OCI-LY3 (cell line): ENCODE measurements around the gene NMT1.

ENCODE experiments used
- H2AFZ ChIP-seq: fragments of 200-600, 300-600 bp; shearing (Covaris generic); 2 replicates; pipeline ENCODE4 v1.6.0; 2014; ENCODE audit warnings: antibody characterized with exemption, low read depth, low read length
- H3K27ac ChIP-seq: fragments of 200-600, 300-600 bp; sonication (generic); 2 replicates; pipeline ENCODE4 v1.5.1; 2014; ENCODE audit warnings: mild to moderate bottlenecking, low read length, moderate library complexity, mixed read lengths
- H3K27me3 ChIP-seq: fragments of 200-600, 300-600 bp; sonication (generic); 2 replicates; pipeline ENCODE4 v1.6.1; 2014; ENCODE audit warnings: low read depth, low read length, mixed read lengths
- H3K36me3 ChIP-seq: fragments of 200-600, 300-600 bp; sonication (generic); replicated peaks from 2 replicates; pipeline ENCODE3; 2014; ENCODE audit warnings: low read depth, low read length, mixed read lengths
- H3K4me1 ChIP-seq: fragments of 300-600, 200-600 bp; sonication (generic); 2 replicates; pipeline ENCODE4 v1.6.1; 2014; ENCODE audit warnings: low read length, mixed read lengths
- H3K4me2 ChIP-seq: fragments of 200-600, 300-600 bp; sonication (generic); 2 replicates; pipeline ENCODE4 v1.6.1; 2014; ENCODE audit warnings: low read length, mixed read lengths
- H3K4me3 ChIP-seq: fragments of 300-600, 200-600 bp; sonication (generic); 2 replicates; pipeline ENCODE4 v1.5.1; 2014; ENCODE audit warnings: antibody characterized with exemption, mild to moderate bottlenecking, low read length, moderate library complexity
- H3K79me2 ChIP-seq: fragments of 300-600, 200-600 bp; shearing (Covaris generic); 2 replicates; pipeline ENCODE4 v1.6.1; 2014; ENCODE audit warnings: mild to moderate bottlenecking, low read length, mixed read lengths
- H3K9ac ChIP-seq: fragments of 300-600, 200-600 bp; shearing (Covaris generic); 2 replicates; pipeline ENCODE4 v1.6.0; 2014; ENCODE audit warnings: mild to moderate bottlenecking, low read length, moderate library complexity
- H3K9me3 ChIP-seq: fragments of 200-600, 300-600 bp; shearing (Covaris generic); 2 replicates; pipeline ENCODE4 v1.6.1; 2014; ENCODE audit warnings: low read length, mixed read lengths; ENCODE audit not compliant: insufficient read depth
- H4K20me1 ChIP-seq: fragments of 200-600, 300-600 bp; sonication (generic); 2 replicates; pipeline ENCODE4 v1.6.1; 2016; ENCODE audit warnings: low read length, mixed read lengths; ENCODE audit not compliant: insufficient read depth
- EZH2phosphoT487 ChIP-seq: fragments of 200-600 bp; shearing (Covaris generic); IDR thresholded peaks from 2 replicates; pipeline ENCODE4 v1.6.1; 2018; ENCODE audit warnings: antibody characterized with exemption, mixed run types, low read depth
- TF ChIP-seq, protein P1 (sequence below): fragments of 200-600, 300-600 bp; sonication (generic); IDR thresholded peaks from 2 replicates; pipeline ENCODE4 v1.5.1; 2014; ENCODE audit warnings: antibody characterized with exemption, low read length, low read depth

The NMT1 gene

DNA sequence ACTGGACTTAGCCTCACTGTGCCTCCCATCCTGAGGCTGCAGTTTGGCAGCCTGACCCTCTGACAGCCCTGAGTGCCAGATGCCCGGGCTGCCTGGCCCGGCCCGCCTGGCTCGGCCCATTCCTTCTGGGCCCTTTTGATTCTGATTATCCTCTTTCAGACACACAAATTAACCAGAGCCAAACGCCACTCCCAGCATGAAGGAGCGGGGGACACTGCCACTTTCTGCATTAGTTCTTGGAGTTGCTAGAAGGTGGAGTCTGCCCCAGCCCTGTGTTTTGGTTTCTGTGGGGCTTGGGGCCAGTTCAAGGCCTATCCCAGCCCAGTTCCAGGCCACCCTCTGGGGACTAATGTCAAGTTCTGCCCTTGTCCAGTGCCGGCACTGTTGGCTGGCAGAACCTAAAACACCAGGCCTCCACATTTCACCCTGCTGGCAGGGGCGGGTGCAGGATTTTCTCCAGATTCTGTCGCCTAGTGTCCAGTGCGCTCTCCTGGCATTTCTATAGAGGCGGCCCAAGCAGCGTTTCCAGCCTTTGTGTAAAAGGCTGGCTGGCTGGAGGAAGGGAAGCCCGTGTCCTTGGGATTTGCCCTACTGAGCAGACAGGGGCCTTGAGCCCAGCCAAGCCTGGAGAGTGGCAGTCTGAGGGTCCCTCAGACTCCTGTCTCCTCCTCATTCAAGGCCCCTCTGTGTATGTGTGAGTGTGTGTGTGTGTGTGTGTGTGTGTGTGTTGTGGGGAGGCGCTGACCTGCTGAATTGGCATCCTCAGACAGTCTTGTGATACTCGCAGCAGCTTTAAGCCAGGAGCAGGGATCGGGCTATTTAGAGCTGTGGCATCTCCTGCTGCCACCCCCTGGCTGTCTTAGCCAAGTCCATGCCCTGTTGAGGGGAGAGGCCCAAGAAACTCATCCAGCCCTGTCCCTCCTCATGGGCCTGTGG is 49.8 kb downstream of the NMT1 start:
- Histone ChIP-seq H3K4me1 (peaks cover 7% of the 10 kb centered on the region; the same call in 1 of the 2 replicates), H3K4me2 (no peak overlapping the region), H3K36me3 (peaks cover 26% of the 10 kb centered on the region), H3K27ac (no peak overlapping the region), H3K9me3 (no peaks in the 10 kb centered on the region), H4K20me1 (no peaks in the 10 kb centered on the region), H3K79me2 (no peaks in the 10 kb centered on the region), H2AFZ (no peak overlapping the region), H3K4me3 (no peak overlapping the region), H3K27me3 (no peaks in the 10 kb centered on the region), H3K9ac (no peak overlapping the region)
- TF ChIP-seq, protein P1, sequence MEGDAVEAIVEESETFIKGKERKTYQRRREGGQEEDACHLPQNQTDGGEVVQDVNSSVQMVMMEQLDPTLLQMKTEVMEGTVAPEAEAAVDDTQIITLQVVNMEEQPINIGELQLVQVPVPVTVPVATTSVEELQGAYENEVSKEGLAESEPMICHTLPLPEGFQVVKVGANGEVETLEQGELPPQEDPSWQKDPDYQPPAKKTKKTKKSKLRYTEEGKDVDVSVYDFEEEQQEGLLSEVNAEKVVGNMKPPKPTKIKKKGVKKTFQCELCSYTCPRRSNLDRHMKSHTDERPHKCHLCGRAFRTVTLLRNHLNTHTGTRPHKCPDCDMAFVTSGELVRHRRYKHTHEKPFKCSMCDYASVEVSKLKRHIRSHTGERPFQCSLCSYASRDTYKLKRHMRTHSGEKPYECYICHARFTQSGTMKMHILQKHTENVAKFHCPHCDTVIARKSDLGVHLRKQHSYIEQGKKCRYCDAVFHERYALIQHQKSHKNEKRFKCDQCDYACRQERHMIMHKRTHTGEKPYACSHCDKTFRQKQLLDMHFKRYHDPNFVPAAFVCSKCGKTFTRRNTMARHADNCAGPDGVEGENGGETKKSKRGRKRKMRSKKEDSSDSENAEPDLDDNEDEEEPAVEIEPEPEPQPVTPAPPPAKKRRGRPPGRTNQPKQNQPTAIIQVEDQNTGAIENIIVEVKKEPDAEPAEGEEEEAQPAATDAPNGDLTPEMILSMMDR, result no peak
- no peak for TF ChIP-seq EZH2phosphoT487

DNA sequence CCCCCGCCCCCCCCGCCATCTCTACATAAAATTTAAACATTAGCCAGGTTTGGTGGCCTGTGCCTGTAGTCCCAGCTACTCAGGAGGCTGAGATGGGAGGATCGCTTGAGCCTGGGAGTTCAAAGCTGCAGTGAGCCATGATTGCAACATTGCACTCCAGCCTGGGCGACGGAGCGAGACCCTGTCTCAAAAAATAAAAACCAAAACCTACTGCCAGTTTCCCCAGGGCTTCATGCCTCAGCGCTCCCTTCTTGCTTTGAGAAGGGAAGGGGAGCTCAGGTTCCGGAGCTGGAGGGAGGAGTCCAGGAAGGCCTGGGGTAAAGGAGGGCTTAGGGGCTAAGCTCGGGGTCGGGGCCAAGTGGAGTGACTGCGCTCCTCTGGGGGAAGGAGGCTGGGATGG is 50.7 kb downstream of the NMT1 start:
- no peak overlapping the region for H3K4me2 ChIP-seq
- no peaks in the 10 kb centered on the region for H4K20me1 ChIP-seq
- H2AFZ ChIP-seq, result no peak overlapping the region
- peaks cover 7% of the 10 kb centered on the region; the same call in 1 of the 2 replicates for H3K4me1 ChIP-seq
- no peak overlapping the region for H3K27ac ChIP-seq
- H3K9ac ChIP-seq, result no peak overlapping the region
- H3K9me3 ChIP-seq, result no peaks in the 10 kb centered on the region
- H3K36me3 ChIP-seq, result peaks cover 18% of the 10 kb centered on the region
- H3K27me3 ChIP-seq, result no peaks in the 10 kb centered on the region
- H3K79me2 ChIP-seq, result no peaks in the 10 kb centered on the region
- H3K4me3 ChIP-seq, result no peak overlapping the region
- no peak for TF ChIP-seq EZH2phosphoT487
- TF ChIP-seq, protein P1, result no peak

DNA sequence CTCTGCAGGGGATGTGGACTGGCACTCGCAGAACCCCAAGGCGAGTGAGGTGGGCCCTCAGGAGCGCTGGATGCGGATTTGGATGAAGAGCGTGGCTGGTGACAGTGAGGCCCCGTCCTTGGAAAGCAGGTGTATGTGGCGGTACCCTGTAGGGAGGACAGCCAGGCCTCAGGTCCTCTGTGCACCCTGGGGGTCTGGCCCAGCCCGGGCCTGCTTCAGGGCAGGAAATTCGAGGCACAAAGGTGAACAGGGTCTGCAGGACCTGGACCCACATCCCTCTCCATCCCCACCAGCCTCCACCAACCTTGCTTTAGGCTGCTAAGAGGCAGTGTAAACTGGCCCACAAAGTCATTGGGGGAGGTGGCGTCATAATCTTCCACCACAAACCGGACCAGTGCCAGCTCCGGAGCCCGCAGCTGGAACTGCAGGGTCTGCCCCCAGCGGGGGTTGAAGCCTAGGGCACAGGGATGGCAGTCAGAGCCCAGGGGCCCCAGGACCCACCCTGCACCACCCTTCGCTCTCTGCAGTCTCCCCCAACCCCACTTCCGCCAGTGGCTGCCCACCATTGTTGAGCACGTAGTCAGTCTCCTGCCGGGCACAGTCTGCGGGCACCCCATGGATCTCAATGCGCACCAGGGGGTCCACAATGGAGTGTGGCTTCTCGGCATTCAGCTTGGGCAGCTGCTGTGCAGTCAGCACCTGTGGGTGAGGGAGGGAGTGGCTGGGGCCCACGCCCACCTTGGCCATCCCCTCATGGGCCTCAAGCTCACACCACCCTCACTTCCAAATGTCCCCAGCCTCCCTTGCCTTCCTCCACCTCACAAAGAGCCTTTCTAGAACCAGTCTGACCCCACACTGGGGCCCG is 51.7 kb downstream of the NMT1 start:
- Histone ChIP-seq H3K36me3 (peaks cover 8% of the 10 kb centered on the region), H3K4me3 (no peak overlapping the region), H3K9ac (no peak overlapping the region), H4K20me1 (no peaks in the 10 kb centered on the region), H2AFZ (no peak overlapping the region), H3K4me2 (no peak overlapping the region), H3K27ac (no peak overlapping the region), H3K9me3 (no peaks in the 10 kb centered on the region), H3K4me1 (peaks cover 7% of the 10 kb centered on the region; the same call in 1 of the 2 replicates), H3K79me2 (no peaks in the 10 kb centered on the region), H3K27me3 (no peaks in the 10 kb centered on the region)
- TF ChIP-seq, protein P1, result no peak
- no peak for TF ChIP-seq EZH2phosphoT487

DNA sequence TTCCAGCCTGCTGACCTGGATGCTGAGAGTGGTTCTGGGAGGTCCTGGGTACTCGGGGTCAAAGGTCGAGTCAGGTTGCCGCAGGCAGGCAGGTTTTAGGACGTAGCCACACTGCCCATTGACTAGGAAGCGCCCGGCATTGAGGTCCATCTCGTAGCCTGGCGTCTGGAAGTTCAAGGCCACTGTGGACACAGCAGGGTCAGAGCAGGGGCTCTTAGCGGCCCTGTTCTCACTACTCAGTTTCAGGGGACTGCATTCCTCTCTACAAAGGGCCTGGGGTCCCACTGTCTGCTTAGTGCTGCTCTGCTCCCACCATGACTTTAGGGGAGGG is 52.3 kb downstream of the NMT1 start:
- Histone ChIP-seq H3K4me1 (peaks cover 7% of the 10 kb centered on the region; the same call in 1 of the 2 replicates), H3K79me2 (no peaks in the 10 kb centered on the region), H3K9me3 (no peaks in the 10 kb centered on the region), H4K20me1 (no peaks in the 10 kb centered on the region), H2AFZ (no peak overlapping the region), H3K9ac (no peak overlapping the region), H3K36me3 (peaks cover 3% of the 10 kb centered on the region), H3K4me3 (no peak overlapping the region), H3K4me2 (no peak overlapping the region), H3K27ac (no peak overlapping the region), H3K27me3 (no peaks in the 10 kb centered on the region)
- TF ChIP-seq, protein P1, result no peak
- no peak for TF ChIP-seq EZH2phosphoT487
